GM19023 (cell line): Measurements from ENCODE around the gene ZNF668.
"Not testable (repeated sequence)": the region's sequence is repeated elsewhere in the genome, so short reads cannot be mapped to it uniquely, and the experiment has no call there.

Experiments used
- ATAC-seq: cut with Tn5 transposase; IDR thresholded peaks from one replicate; pipeline ENCODE4 v1.9.1; 2021; ENCODE audit warnings: mild to moderate bottlenecking, moderate library complexity; ENCODE audit not compliant: unreplicated experiment

Gene ZNF668

DNA sequence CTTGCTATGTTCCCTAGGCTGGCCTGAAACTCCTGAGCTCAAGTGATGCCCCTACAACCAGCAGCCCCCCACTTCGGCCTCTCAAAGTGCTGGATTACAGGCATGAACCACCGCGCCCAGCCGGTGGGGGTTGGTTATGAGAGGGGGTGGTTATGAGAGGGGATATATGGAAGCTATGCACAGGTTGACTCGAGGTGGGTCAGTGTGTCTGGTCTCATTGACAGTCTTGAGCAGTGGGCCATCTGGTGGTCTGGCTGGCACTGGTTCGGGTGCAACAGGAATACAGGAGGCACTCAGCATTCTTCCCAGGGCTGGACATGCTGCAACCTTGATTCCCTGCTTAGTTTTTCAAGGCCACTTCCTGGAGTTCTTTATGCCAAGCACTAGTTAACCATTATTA, 58.0 kb downstream of the ZNF668 start:
- ATAC-seq, result no peak

DNA sequence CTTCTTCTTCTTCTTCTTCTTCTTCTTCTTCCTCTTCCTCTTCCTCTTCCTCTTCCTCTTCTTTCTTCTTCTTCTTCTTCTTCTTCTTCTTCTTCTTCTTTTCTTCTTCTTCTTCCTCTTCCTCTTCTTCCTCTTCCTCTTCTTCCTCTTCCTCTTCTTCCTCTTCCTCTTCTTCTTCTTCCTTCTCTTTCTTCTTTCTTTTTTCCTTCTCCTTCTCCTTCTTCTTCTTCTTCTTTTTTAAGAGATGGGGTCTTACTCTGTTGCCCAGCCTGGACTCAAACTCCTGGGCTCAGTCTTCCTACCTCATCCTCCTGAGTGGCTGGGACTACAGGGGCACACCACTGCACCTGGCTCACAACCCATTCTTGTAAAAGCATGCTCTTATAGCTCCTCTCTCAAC, 60.7 kb downstream of the ZNF668 start:
- not testable (repeated sequence) for ATAC-seq

DNA sequence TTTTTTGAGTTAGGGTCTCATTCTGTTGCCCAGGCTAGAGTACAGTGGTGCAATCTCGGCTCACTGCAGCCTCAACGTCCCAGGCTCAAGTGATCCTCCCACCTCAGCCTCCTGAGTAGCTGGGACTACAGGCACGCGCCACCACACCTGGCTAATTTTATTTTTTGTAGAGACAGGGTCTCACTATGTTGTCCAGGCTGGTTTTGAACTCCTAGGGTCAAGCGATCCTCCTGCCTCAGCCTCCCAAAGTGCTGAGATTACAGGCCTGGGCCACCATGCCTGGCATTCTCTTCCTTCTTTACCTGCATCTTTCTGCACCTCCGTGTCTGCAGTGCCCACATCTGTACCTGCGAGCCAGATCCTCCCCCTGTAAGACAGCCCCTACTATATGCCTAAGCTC, 62.2 kb downstream of the ZNF668 start:
- not testable (repeated sequence) for ATAC-seq
